GM23338 (cell line): Measurements from ENCODE around the gene MSH2.
"Not testable (repeated sequence)": the region's sequence is repeated elsewhere in the genome, so short reads cannot be mapped to it uniquely, and the experiment has no call there.

ENCODE experiments used
- CREB1 ChIP-seq: fragments of 250-450 bp; sonication (Bioruptor Pico); IDR thresholded peaks from 2 replicates; pipeline ENCODE4 v1.5.0; 2020; ENCODE audit warnings: low read depth, mild to moderate bottlenecking, moderate library complexity
- CTCF ChIP-seq, 2 experiments: fragments of 200-600 bp in 1 of 2; sonication (generic) in 1 of 2; conservative IDR thresholded peaks; 2 replicates each; pipeline versions ENCODE4 v1.5.1 to v1.6.1; 2016 to 2017; ENCODE audit warnings: antibody characterized with exemption in 2 of 2, low read depth in 2 of 2, mild to moderate bottlenecking in 2 of 2, moderate library complexity in 1 of 2
- EZH2 ChIP-seq: fragments of 200-600 bp; sonication (generic); IDR thresholded peaks from one replicate; pipeline ENCODE4 v1.8.0; 2017; ENCODE audit warnings: antibody characterized with exemption, mild to moderate bottlenecking, low read depth; ENCODE audit not compliant: unreplicated experiment
- EZH2phosphoT487 ChIP-seq: fragments of 200-600 bp; sonication (generic); IDR thresholded peaks from one replicate; pipeline ENCODE4 v1.8.1; 2018; ENCODE audit warnings: antibody characterized with exemption; ENCODE audit not compliant: unreplicated experiment
- JUNB ChIP-seq: IDR thresholded peaks from one replicate; pipeline ENCODE4 v1.6.1; 2016; ENCODE audit warnings: antibody characterized with exemption; ENCODE audit not compliant: unreplicated experiment
- POLR2AphosphoS5 ChIP-seq: IDR thresholded peaks from 2 replicates; pipeline ENCODE4 v1.6.1; 2016; ENCODE audit warnings: antibody characterized with exemption, low read depth
- REST ChIP-seq: IDR thresholded peaks from one replicate; pipeline ENCODE4 v1.6.1; 2018; ENCODE audit warnings: antibody characterized with exemption; ENCODE audit not compliant: unreplicated experiment
- STAT1 ChIP-seq: IDR thresholded peaks from one replicate; pipeline ENCODE4 v1.6.1; 2016; ENCODE audit warnings: antibody characterized with exemption; ENCODE audit not compliant: unreplicated experiment
- ZNF114 ChIP-seq: fragments of 250-450 bp; sonication (Bioruptor Pico); IDR thresholded peaks from 2 replicates; pipeline ENCODE4 v1.5.0; 2020; ENCODE audit warnings: mild to moderate bottlenecking, moderate library complexity

GRCh38 chr2:47502498-47502897, 99.5 kb downstream of the MSH2 start:
- not testable (repeated sequence) for TF ChIP-seq CTCF (conservative IDR thresholded peaks at IDR 0.05; ENCODE audit: low read depth in 2 of 2); EZH2phosphoT487; EZH2; POLR2AphosphoS5; REST; JUNB; CREB1 (CRISPR knock-in tag); ZNF114 (CRISPR knock-in tag); STAT1
